GM12878 (cell line): ENCODE measurements around the gene SERPINA4. TPM values are rescaled to one million over a fixed set of nuclear protein-coding genes. Genes with fewer than 3 reads are reported as not detected.
A peak's percentile ranks its signal among the peaks of the same experiment; 100 is the strongest.

Experiments
- ATAC-seq: fragments of 200-7000 bp; cut with Tn5 transposase; 3 replicates; pipeline ENCODE4 v1.9.1; 2020; ENCODE audit warnings: mild to moderate bottlenecking, moderate library complexity
- BruUV-seq: library from RNA; stranded (reverse); fragments of 400-500 nt; replicated peaks from 2 replicates; lab custom pipeline; 2021; lab: Mats Ljungman, UMichigan
- CTCF ChIA-PET: fragments of 300-600 bp; sonication (Branson Sonifier 250); formaldehyde crosslinking; extraction: SDS; loops from one replicate; lab custom pipeline; 2021; ENCODE audit warnings: inconsistent platforms; lab: Yijun Ruan, JAX
- POLR2A ChIA-PET: fragments of 350-600 bp; formaldehyde crosslinking; extraction: SDS; loops from one replicate; lab custom pipeline; 2021; ENCODE audit warnings: inconsistent platforms; lab: Charles Lee
- RAD21 ChIA-PET: fragments of 300-600 bp; sonication (Branson Sonifier 250); formaldehyde crosslinking; loops from one replicate; lab custom pipeline; 2023; ENCODE audit warnings: antibody characterized with exemption; ENCODE audit not compliant: unreplicated experiment; lab: Charles Lee
- SMC1A ChIA-PET: fragments of 300-600 bp; sonication (Branson Sonifier 250); formaldehyde crosslinking; loops from one replicate; lab custom pipeline; 2023; ENCODE audit not compliant: unreplicated experiment, uncharacterized antibody; lab: Charles Lee
- DNase-seq: peaks from one replicate; pipeline ENCODE4 v3.0.0-alpha.2; 2011; ENCODE audit warnings: low read depth, low spot score
- FAIRE-seq: peaks from 3 replicates; lab custom pipeline; 2011; peaks lifted over from hg19 to GRCh38; lab: Jason Lieb, UNC
- H2AFZ ChIP-seq: 2 replicates; pipeline ENCODE4 v1.6.0; 2011; ENCODE audit warnings: low read depth, low read length, control low read depth; ENCODE audit not compliant: control insufficient read depth
- H3K27ac ChIP-seq: 2 replicates; pipeline ENCODE4 v1.5.1; 2011; ENCODE audit warnings: control low read depth; ENCODE audit not compliant: control insufficient read depth, insufficient read depth
- H3K27me3 ChIP-seq, 2 experiments: replicated peaks in 1 of 2; 2 replicates each; pipeline versions ENCODE4 v1.6.0 to v1.6.1; 2011; ENCODE audit warnings: low read length in 1 of 2; ENCODE audit not compliant: control insufficient read depth in 2 of 2, insufficient read depth in 2 of 2
- H3K36me3 ChIP-seq, 2 experiments: 2 replicates each; pipeline ENCODE4 v1.5.1; 2011; ENCODE audit warnings: low read length in 1 of 2; ENCODE audit not compliant: control insufficient read depth in 2 of 2, insufficient read depth in 2 of 2
- H3K4me1 ChIP-seq: 2 replicates; pipeline ENCODE4 v1.6.1; 2011; ENCODE audit warnings: mild to moderate bottlenecking, low read length, moderate library complexity, mixed read lengths; ENCODE audit not compliant: control insufficient read depth, insufficient read depth
- H3K4me2 ChIP-seq: 2 replicates; pipeline ENCODE4 v1.6.0; 2011; ENCODE audit warnings: control low read depth; ENCODE audit not compliant: control insufficient read depth, insufficient read depth
- H3K4me3 ChIP-seq: fragments of 200-600 bp; sonication (generic); 2 replicates; pipeline ENCODE4 v1.5.1; 2016
- H3K79me2 ChIP-seq: 2 replicates; pipeline ENCODE4 v1.6.0; 2011; ENCODE audit warnings: low read length; ENCODE audit not compliant: control insufficient read depth, insufficient read depth
- H3K9ac ChIP-seq: 2 replicates; pipeline ENCODE4 v1.8.0; 2011; ENCODE audit warnings: low read length, control low read depth, mixed read lengths; ENCODE audit not compliant: control insufficient read depth, insufficient read depth
- H3K9me3 ChIP-seq: replicated peaks from 3 replicates; pipeline ENCODE4 v1.5.1; 2011; ENCODE audit warnings: mild to moderate bottlenecking, low read length; ENCODE audit not compliant: control insufficient read depth, insufficient read depth
- H4K20me1 ChIP-seq: 2 replicates; pipeline ENCODE4 v1.6.0; 2011; ENCODE audit not compliant: control insufficient read depth, insufficient read depth
- BRCA1 ChIP-seq: IDR thresholded peaks from 2 replicates; pipeline ENCODE4 v1.6.1; 2011; ENCODE audit warnings: low read depth, low read length, improper control_type of control experiment
- GABPA ChIP-seq: IDR thresholded peaks from 2 replicates; pipeline ENCODE4 v1.6.1; 2014; ENCODE audit warnings: antibody characterized with exemption, low read depth, mild to moderate bottlenecking, inconsistent platforms
- KLF5 ChIP-seq: fragments of 450-650 bp; IDR thresholded peaks from 2 replicates; pipeline ENCODE4 v1.6.1; 2014; ENCODE audit warnings: mild to moderate bottlenecking; ENCODE audit not compliant: partially characterized antibody
- MAX ChIP-seq: IDR thresholded peaks from 2 replicates; pipeline ENCODE4 v1.6.1; 2012; ENCODE audit warnings: low read depth, low read length, improper control_type of control experiment
- MEF2A ChIP-seq: IDR thresholded peaks from 2 replicates; pipeline ENCODE4 v1.6.1; 2011; ENCODE audit warnings: low read depth, mild to moderate bottlenecking, low read length, moderate library complexity; ENCODE audit not compliant: insufficient read depth
- MTA2 ChIP-seq: fragments of 450-650 bp; IDR thresholded peaks from 2 replicates; pipeline ENCODE4 v1.6.1; 2016; ENCODE audit warnings: low read depth, mild to moderate bottlenecking, moderate library complexity
- MTA3 ChIP-seq: IDR thresholded peaks from 2 replicates; pipeline ENCODE4 v1.6.1; 2012; ENCODE audit warnings: low read length, inconsistent platforms, borderline replicate concordance
- NBN ChIP-seq: fragments of 450-650 bp; IDR thresholded peaks from 2 replicates; pipeline ENCODE4 v1.6.1; 2016
- NFXL1 ChIP-seq: fragments of 450-650 bp; IDR thresholded peaks from 2 replicates; pipeline ENCODE4 v1.6.1; 2017; ENCODE audit warnings: antibody characterized with exemption, mild to moderate bottlenecking, borderline replicate concordance
- NKRF ChIP-seq: fragments of 450-650 bp; conservative IDR thresholded peaks from 2 replicates; pipeline ENCODE4 v1.6.1; 2017; ENCODE audit warnings: mild to moderate bottlenecking, moderate library complexity
- NR2C2 ChIP-seq: IDR thresholded peaks from 2 replicates; pipeline ENCODE4 v1.6.1; 2011; ENCODE audit warnings: borderline replicate concordance, low read depth; ENCODE audit not compliant: control insufficient read depth, insufficient read length
- RCOR1 ChIP-seq: conservative IDR thresholded peaks from 2 replicates; pipeline ENCODE4 v1.6.1; 2012; ENCODE audit warnings: low read depth, low read length, improper control_type of control experiment
- RUNX3 ChIP-seq: IDR thresholded peaks from 2 replicates; pipeline ENCODE4 v1.6.1; 2012; ENCODE audit warnings: low read length, inconsistent platforms
- TBL1XR1 ChIP-seq: IDR thresholded peaks from 2 replicates; pipeline ENCODE4 v1.6.1; 2012; ENCODE audit warnings: low read depth, low read length, improper control_type of control experiment
- USF1 ChIP-seq: IDR thresholded peaks from 2 replicates; pipeline ENCODE4 v1.6.1; 2011; ENCODE audit warnings: borderline replicate concordance, low read depth, mild to moderate bottlenecking, moderate library complexity, mixed read lengths, low read length; ENCODE audit not compliant: insufficient read depth; ENCODE audit errors: extremely low read length
- ZBTB11 ChIP-seq: fragments of 450-650 bp; formaldehyde crosslinking; IDR thresholded peaks from 2 replicates; pipeline ENCODE4 v1.5.0; 2022; ENCODE audit warnings: mild to moderate bottlenecking, missing genetic modification characterization
- WGBS: methylation state at CpG from one replicate; pipeline ENCODE4 v1.1.6; 2016; ENCODE audit warnings: low lambda C conversion rate; ENCODE audit not compliant: insufficient replicate concordance, insufficient coverage; ENCODE audit errors: missing lambda C conversion rate; 5-methylcytosine and 5-hydroxymethylcytosine counted together
- in situ Hi-C: fragments of 300-500 bp; cut with MboI; formaldehyde crosslinking; loops from 9 replicates; pipeline ENCODE4 v1.14.3; 2018; ENCODE audit warnings: mixed read lengths
- intact Hi-C: fragments of 100-400 bp; cut with micrococcal nuclease; formaldehyde crosslinking; loops from one replicate; pipeline ENCODE4 v1.14.2; 2022; ENCODE audit not compliant: unreplicated experiment
- polyA plus RNA-seq, 11 experiments: library from polyadenylated mRNA; depleted of rRNA in 4 of 11; unstranded in 6 of 11; stranded (reverse) in 5 of 11; fragments of >200 nt; fragmentation: Nextera tagmentation in 4 of 11; fragmentation: Illumina TruSeq in 1 of 11; extraction: Ambion mirVana in 4 of 11; extraction: Trizol in 1 of 11; gene quantifications; 1 replicate in 1 of 11; 2 replicates in 10 of 11; pipeline versions ENCODE4 v1.2.1 to v1.2.3, GENCODE V29; 2011 to 2016; ENCODE audit warnings: inconsistent platforms in 2 of 11, missing spikeins in 2 of 11, low read depth in 1 of 11
- total RNA-seq, 4 experiments: library from RNA; depleted of rRNA in 3 of 4; stranded (reverse); fragments of >200 nt in 3 of 4; fragmentation: Illumina TruSeq in 1 of 4; extraction: Trizol in 1 of 4; gene quantifications; 2 replicates each; pipeline versions ENCODE4 v1.2.1 to v1.2.3, GENCODE V29; 2013 to 2021

The SERPINA4 gene
- total and polyA plus RNA-seq, 10 of the 15 experiments (the other 5 are each of a cell fraction or from before 2014, with no cell fraction given) = 0.13 TPM; not detected in 9

DNA sequence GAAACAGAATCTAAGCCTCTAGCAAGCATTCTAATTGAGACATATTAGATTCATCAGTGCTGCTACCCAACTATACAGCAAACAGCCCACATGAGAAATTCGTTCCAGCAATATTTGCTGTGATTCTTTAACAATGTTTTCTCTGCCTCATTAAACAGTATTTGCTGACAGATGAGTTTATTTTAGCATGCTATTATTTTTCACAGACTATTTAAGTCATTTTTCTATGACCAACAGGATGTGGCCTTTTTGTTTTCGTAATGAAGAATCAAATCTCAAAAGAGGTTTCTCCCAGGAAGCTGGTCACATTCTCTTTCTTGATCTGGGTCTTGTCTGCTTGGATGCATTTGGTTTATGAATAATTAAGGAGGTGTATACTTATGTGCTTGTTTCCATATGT lies 28.8 kb upstream of the SERPINA4 start (continued):
- 0 out of 2 replicates have a peak, but pooled peaks have one; percentile 34 for TF ChIP-seq MEF2A
- no peak for TF ChIP-seq TBL1XR1
- TF ChIP-seq RUNX3 = peak; percentile 27
- TF ChIP-seq NFXL1 = no peak
- no peak for TF ChIP-seq USF1
- TF ChIP-seq KLF5 = no peak
- TF ChIP-seq ZBTB11 (CRISPR knock-in tag) = no peak
- TF ChIP-seq, all 136 proteins: peak for 4

DNA sequence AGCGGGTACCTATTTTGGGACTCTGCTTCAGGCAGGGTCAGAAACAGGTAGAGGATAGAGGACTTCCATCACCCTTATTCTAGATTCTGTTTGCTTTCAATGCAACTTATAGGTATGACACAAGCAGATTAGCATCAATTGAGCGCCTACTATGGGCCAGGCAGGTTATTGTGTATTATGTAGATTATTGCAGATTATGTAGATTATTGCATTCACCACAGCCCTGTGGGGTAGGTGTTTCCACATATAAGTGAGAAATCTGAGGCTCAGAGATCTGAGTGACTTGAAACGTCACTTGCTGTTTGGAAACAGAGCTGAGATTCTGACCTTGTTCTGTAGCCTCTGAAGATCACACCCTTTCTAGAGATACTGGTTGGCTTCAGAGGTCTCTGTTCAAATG lies 25.7 kb upstream of the SERPINA4 start:
- Histone ChIP-seq H3K36me3 (no peaks in the 10 kb centered on the region), H3K4me2 (no peak overlapping the region), H3K4me1 (peaks cover 7% of the 10 kb centered on the region), H2AFZ (no peak overlapping the region), H4K20me1 (no peaks in the 10 kb centered on the region), H3K27ac (no peak overlapping the region), H3K9ac (no peak overlapping the region), H3K4me3 (no peak overlapping the region), H3K9me3 (peaks cover 2% of the 10 kb centered on the region), H3K79me2 (no peaks in the 10 kb centered on the region), H3K27me3 (no peaks in the 10 kb centered on the region)
- RAD21 ChIA-PET = no interaction called here
- ATAC-seq = no peak
- BruUV-seq = no TSS peak
- intact Hi-C loops (no loop called here), in situ Hi-C loops (no loop called here)
- POLR2A ChIA-PET = no interaction called here
- no peak for DNase-seq
- no peak for FAIRE-seq
- whole genome bisulfite sequencing = 47% methylated on average over 3 of the region's 3 CpGs
- CTCF ChIA-PET = no interaction called here
- SMC1A ChIA-PET = no interaction called here
- no peak for TF ChIP-seq MTA2
- no peak for TF ChIP-seq GABPA
- no peak for TF ChIP-seq NR2C2
- no peak for TF ChIP-seq BRCA1
- TF ChIP-seq NBN = no peak
- no peak for TF ChIP-seq MTA3
- no peak for TF ChIP-seq MAX
- no peak for TF ChIP-seq RCOR1
- TF ChIP-seq NKRF = no peak
